SHP77 treated with DMSO at 0.1 percent for 48 hours (cell line): Measurements from ENCODE around the gene TMEM255B.
"Not testable (repeated sequence)": the region's sequence is repeated elsewhere in the genome, so short reads cannot be mapped to it uniquely, and the experiment has no call there.

Experiments
- DNase-seq: peaks from one replicate; lab custom pipeline; 2025; lab: John Stamatoyannopoulos, UW

The TMEM255B gene

DNA sequence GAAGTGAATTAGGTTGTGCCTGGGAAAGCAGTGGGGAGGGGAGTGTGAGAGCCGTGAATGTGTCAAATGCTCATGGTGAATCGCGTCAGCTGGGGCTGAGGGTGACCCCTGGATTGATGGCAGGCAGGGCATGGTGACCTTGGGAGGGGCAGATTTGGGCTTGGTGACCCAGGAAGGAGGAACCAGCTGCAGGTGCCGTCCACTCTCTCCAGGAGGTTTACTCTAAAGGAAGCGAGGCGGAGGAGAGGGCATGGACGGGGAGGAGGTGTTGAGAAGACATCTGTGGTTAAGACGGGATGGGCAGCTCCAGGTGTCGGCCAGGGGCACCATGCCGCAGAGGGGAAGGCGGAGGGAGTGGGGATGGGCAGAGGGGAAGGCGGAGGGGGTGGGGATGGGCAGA lies 28.7 kb downstream of the TMEM255B start:
- no peak for DNase-seq

GRCh38 chr13:113788413-113789135 lies 29.5 kb downstream of the TMEM255B start:
- DNase-seq: no peak

DNA sequence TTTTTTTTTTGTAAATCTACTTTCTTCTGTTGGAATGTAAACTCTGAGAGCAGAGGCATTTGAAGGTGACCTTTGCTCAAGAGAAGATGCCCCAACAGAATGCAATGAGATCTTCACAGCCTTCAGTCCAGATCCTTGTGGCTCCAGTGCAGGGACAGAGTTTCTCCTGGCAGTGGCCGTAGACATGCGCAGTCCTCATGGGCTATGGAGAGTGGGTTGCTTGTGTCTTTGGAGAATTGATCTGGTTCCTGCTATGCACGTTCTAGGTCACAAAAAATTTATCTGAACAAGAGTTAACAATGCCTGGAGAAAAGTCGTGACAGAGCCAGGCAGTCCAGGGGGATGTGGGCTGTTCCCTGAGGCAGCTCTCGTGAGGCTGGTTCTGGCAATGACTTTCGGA lies 30.1 kb downstream of the TMEM255B start:
- no peak for DNase-seq

DNA sequence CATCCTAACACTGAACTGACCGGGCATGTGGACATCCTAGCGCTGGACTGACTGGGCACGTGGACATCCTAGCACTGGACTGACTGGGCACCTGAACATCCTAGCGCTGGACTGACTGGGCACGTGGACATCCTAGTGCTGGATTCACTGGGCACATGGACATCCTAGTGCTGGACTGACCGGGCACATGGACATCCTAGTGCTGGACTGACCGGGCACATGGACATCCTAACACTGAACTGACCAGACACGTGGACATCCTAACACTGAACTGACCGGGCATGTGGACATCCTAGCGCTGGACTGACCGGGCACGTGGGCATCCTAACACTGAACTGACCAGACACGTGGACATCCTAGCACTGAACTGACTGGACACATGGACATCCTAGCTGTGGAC lies 30.9 kb downstream of the TMEM255B start:
- not testable (repeated sequence) for DNase-seq

GRCh38 chr13:113791226-113791625 lies 32.2 kb downstream of the TMEM255B start:
- no peak for DNase-seq

DNA sequence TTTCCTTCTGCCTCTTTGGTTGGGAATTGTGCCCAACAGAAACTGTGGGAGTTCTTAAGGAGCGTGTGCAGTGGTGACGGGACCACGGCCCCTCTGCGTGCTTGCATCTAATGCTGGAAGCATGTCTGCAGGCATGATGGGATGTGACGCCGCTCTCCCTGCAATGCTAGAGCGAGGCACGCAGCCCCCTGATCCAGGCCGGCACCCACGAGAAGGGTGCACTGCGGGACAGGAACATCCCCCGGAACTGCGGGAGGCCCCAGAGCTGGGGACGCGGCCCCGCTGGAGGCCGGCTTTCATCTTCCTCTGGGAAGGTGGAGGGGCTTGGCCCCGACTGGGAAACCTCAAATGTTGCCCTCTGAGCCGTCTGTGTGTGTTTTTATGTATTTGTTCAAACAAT lies 32.7 kb downstream of the TMEM255B start:
- DNase-seq: no peak

- DNase-seq: no peak
Measured at GRCh38 chr13:113792236-113792770, 33.3 kb downstream of the TMEM255B start.

- no peak for DNase-seq
Measured at GRCh38 chr13:113792886-113793717, 34.1 kb downstream of the TMEM255B start.

DNA sequence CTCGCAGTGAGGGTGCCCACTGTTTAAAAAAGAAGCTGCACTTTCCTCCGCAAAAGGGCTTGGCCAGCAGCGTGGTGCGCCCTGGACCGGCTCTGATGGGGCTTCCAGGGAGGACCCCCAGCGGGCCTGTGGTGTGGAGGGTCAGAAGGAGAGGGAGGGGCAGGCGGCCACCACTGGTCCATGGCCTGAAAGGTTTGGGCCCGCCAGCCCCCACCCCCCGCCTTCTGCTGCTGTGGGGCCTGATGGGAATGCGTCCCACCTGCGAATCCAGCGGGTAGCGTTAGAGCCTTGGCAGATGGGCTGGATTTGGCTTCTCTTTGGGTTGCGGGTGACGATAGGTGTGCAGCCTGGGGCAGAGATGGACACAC lies 34.7 kb downstream of the TMEM255B start:
- no peak for DNase-seq

DNA sequence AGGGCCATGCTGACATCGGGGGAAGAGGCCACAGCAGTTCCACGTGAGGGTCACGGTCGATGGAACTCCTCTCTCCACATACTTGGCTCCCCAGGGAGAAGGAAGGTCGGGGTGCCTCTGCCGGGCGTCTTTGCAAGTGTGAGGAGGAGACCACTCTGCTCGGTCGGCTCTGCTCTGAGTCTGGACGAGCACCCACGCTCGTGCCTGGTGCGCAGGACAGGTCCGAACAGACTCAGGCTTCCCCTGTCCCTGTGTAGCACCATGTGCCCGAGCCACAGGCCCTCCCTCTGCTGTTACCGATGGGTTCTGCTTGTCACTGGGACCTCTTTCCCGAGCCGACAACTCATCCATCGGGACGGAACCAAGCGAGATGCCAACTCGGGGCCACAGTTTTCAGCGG lies 35.1 kb downstream of the TMEM255B start:
- no peak for DNase-seq

GRCh38 chr13:113794764-113795173 lies 35.7 kb downstream of the TMEM255B start:
- no peak for DNase-seq

- DNase-seq: not testable (repeated sequence)
Measured at GRCh38 chr13:113795362-113795761, 36.3 kb downstream of the TMEM255B start.

DNA sequence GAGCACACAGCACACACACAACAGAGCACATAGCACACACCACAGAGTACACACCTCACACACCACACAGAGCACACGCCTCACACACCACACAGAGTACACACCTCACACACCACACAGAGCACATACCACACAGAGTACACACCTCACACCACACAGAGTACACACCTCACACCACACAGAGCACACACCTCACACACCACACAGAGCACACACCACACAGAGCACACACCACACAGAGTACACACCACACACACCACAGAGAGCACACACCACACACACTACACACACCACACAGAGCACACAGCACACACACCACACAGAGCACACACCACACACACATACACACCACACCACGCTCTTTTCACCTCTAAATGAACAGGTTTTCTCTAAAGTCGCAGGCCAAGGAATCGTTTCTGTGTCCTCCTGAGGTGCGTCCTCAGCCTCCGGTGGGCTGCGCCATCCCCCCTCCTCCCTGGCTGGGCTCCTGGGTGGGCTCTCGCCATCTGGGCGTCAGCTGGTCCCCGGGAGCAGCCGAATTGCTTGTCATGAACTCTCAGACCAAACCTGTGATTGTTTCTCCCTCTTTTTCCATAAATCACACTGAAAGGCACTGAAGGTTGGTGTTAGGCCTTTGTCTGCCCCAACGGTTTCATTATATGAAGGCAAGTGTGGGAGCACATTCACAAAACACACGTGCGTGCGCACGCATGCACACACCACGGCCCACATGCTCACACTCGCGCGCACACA lies 37.4 kb downstream of the TMEM255B start:
- DNase-seq: no peak

GRCh38 chr13:113796964-113797676 lies 38.1 kb downstream of the TMEM255B start:
- no peak for DNase-seq

DNA sequence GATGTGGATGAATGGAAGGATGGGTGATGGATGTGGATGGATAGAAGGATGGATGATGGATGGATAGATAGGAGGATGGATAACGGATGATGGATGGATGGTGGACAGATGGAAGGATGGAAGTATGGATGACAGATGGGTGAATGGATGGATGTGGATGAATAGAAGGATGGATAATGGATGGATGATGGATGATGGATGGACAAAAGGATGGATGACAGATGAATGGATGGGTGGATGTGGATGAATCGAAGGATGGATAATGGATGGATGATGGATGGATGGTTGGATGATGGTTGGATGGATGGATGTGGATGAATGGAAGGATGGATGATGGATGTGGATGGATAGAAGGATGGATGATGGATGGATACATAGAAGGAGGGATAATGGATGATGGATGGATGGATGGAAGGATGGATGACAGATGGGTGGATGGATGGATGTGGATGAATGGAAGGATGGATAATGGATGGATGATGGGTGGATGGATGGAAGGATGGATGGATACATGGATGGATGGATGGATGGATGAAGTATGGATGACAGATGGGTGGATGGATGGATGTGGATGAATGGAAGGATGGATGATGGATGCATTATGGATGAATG lies 39.3 kb downstream of the TMEM255B start:
- DNase-seq: no peak

DNA sequence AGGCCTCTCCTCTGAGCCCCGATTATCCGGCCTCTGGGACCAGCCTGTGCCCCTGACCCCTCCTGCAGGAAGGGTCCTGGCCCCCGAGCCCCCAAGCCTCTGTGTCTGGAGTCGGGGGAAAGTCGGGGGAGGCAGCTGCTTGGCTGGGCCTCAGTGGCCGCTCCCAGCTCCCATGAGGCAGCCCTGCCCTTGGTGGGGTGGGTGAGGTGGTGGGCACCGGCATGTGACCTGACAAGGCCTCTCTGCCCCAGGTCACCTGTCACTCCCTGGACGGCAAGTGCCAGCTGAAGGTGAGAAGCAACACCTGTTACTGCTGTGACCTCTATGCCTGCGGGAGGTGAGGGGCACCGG lies 41.5 kb downstream of the TMEM255B start:
- DNase-seq: no peak

GRCh38 chr13:113801289-113801961 lies 42.4 kb downstream of the TMEM255B start:
- no peak for DNase-seq

- no peak for DNase-seq
Measured at GRCh38 chr13:113802090-113802531, 43.1 kb downstream of the TMEM255B start.

DNA sequence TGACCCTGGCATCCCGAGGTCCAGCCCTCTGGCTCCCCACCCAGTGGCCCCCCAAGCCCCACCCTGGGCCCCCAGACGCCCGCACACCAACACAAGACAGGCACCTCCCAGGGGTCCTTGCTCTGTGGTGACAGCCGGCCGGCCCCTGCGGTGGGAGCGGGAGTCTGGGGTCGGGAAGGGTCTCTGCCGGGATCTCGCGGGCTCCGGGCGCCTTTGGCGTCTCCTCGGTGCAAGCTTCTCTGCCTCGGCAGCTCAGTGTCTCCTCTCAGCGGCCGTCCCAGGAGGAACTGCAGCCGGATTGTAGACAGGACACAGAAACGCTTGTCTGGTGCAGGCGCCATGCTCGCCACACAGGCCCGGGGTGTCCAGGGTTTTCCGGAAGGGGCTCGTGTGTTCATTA lies 43.7 kb downstream of the TMEM255B start:
- DNase-seq: no peak

DNA sequence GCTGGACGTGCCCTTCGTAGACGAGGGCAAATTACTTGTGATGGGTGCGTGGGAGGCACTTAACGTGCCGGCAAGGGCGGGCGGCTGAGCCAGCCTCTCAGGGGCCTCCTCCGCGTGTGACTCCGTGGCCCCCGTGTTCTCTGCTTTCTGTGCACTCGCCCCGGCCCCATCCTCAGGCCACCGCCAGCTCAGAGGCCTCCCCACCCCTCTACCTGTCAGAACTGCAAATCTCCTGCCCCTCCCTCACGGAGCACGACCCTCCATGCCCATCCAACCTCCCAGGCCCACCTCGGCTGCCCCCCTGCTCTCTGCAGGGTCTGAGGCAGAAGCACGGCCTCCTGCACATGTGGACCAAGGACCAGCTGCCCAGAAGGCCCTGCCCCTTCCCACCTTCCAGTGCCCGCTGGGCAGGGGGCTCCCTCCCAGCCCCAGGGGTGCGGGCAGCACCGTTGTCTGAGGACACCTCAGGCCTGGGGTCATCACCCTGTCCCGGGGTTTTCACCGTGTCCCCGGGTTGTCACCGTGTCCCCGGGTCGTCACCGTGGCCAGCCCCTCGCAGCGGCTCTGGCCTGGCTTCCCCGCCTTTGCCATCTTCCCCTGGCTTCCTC lies 44.5 kb downstream of the TMEM255B start:
- no peak for DNase-seq
